Thoracic aorta (tissue), 2 donors: ENCODE measurements around the gene UGT1A6. TPM values are rescaled to one million over a fixed set of nuclear protein-coding genes. Genes with fewer than 3 reads are reported as not detected.

Source experiments
- ATAC-seq: fragments of 150-250 bp; one replicate; pipeline ENCODE4 v1.8.0; 2017; ENCODE audit warnings: low read depth; ENCODE audit not compliant: insufficient number of reproducible peaks, low FRiP score
- DNase-seq: peaks from one replicate; pipeline ENCODE4 v3.0.0-alpha.2; 2020; ENCODE audit warnings: low spot score
- H3K27ac ChIP-seq, 2 donors: fragments of 200-600 bp; sonication (generic); 1 replicate in 1 of 2; 2 replicates in 1 of 2; pipeline ENCODE4 v1.5.1; 2016; ENCODE audit warnings: mild to moderate bottlenecking in 2 of 2, moderate library complexity in 2 of 2
- H3K27me3 ChIP-seq: fragments of 200-600 bp; sonication (generic); replicated peaks from 2 replicates; pipeline ENCODE4 v1.6.0; 2016; ENCODE audit warnings: mild to moderate bottlenecking; ENCODE audit not compliant: insufficient read depth
- H3K36me3 ChIP-seq: fragments of 200-600 bp; sonication (generic); one replicate; pipeline ENCODE4 v1.5.1; 2016
- H3K4me1 ChIP-seq, 2 donors: fragments of 200-600 bp; sonication (generic); 1 replicate in 1 of 2; 2 replicates in 1 of 2; pipeline versions ENCODE4 v1.5.1 to v1.6.0; 2016; ENCODE audit warnings: low read depth in 2 of 2, mild to moderate bottlenecking in 1 of 2; ENCODE audit not compliant: control insufficient read depth in 1 of 2
- H3K4me3 ChIP-seq: fragments of 200-600 bp; sonication (generic); 2 replicates; pipeline ENCODE4 v1.5.1; 2016; ENCODE audit warnings: mild to moderate bottlenecking
- H3K9me3 ChIP-seq: fragments of 200-600 bp; sonication (generic); 2 replicates; pipeline ENCODE4 v1.5.1; 2016
- CTCF ChIP-seq: fragments of 200-600 bp; sonication (generic); IDR thresholded peaks from one replicate; pipeline ENCODE4 v1.5.1; 2019; ENCODE audit warnings: antibody characterized with exemption
- total RNA-seq, 2 donors: library from RNA; depleted of rRNA; stranded (reverse); fragments of >200 nt; gene quantifications; one replicate each; pipeline versions ENCODE4 v1.1.0 to v1.2.3, GENCODE V29; 2016

The UGT1A6 gene
- total RNA-seq, 2 donors from 2014 or later, result not detected

DNA sequence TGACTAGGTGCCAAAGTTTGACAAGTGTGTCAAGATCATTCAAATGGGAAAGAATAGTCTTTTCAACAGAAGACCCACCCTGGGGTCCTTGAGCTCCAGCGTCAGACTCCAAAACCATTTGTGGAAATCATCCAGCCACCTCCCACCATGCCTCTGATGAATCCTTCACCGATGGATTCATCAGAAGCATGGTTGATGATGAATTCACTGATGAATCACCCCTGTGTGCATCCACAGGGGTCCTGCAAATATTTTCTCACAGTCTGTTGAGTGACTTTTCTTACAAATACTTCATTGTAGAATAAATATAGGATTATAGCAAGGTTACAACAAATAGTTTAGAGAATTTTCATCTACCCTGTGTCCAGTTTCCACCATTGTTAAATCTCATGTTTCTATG is 16.6 kb upstream of the UGT1A6 start:
- Histone ChIP-seq H3K9me3 (no peaks in the 10 kb centered on the region), H3K4me3 (no peak overlapping the region), H3K4me1 (no peaks in the 10 kb centered on the region), H3K36me3 (no peaks in the 10 kb centered on the region), H3K27ac (no peak overlapping the region), H3K27me3 (no peaks in the 10 kb centered on the region)
- TF ChIP-seq CTCF, result no peak
- DNase-seq (no peak), ATAC-seq (no peak)

DNA sequence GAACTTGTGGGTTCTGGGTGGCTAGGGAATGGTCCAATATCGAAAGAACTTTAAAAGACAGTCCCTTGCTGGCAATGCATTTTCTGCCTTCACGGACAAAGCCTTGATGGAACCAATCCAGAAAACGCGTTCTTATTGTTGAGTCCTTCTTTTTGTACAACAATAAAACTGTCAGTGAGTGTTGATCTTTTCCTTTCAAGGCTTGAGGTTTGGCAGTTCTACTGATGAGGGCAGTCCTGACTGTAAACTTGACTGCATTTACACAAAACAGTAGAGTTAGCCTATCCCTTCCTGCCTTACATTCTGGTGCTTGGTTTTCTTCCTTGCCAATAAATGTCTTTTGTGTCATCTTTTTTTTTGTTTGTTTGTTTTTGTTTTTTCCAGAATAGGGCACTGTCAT is 13.5 kb upstream of the UGT1A6 start:
- Histone ChIP-seq H3K27ac (no peak overlapping the region), H3K4me1 (no peaks in the 10 kb centered on the region), H3K9me3 (no peaks in the 10 kb centered on the region), H3K4me3 (no peak overlapping the region), H3K27me3 (no peaks in the 10 kb centered on the region), H3K36me3 (no peaks in the 10 kb centered on the region)
- TF ChIP-seq CTCF, result no peak
- DNase-seq, result no peak
- ATAC-seq, result no peak

GRCh38 chr2:233680361-233681045 is 12.2 kb upstream of the UGT1A6 start:
- Histone ChIP-seq H3K4me3 (no peak overlapping the region), H3K36me3 (no peaks in the 10 kb centered on the region), H3K9me3 (no peaks in the 10 kb centered on the region), H3K27me3 (no peaks in the 10 kb centered on the region), H3K4me1 (no peaks in the 10 kb centered on the region), H3K27ac (no peak overlapping the region)
- DNase-seq (no peak), ATAC-seq (no peak)
- no peak for TF ChIP-seq CTCF

- ATAC-seq, result no peak
- no peak for TF ChIP-seq CTCF
- no peaks in the 10 kb centered on the region for H3K27me3 ChIP-seq
Measured at GRCh38 chr2:233681521-233682099, 11.1 kb upstream of the UGT1A6 start, which contains the start of gene UGT1A7. UGT1A7 (plus strand) TSS chr2:233681901; CDS start chr2:233681938, 37 bp downstream.

DNA sequence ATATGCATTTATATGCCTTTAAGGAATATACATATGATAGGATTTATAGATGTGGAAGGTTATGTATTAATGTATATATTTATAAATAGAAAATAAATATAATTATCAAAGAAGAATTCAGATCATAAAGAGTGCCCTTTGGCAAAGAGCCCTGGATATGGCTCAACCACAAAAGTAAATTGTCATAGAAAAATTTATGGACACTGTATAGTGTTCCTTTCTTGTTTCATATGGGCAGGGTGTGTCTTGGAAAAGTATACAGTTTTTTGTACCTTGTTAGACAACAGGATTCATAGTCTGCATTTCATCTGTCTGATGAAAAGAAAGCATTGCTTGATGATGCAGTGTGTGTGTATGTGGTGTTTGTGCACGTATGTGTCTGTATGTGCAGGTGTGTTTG is 8.1 kb upstream of the UGT1A6 start:
- no peaks in the 10 kb centered on the region for H3K36me3 ChIP-seq
- no peaks in the 10 kb centered on the region for H3K9me3 ChIP-seq
- H3K4me3 ChIP-seq, result no peak overlapping the region
- no peaks in the 10 kb centered on the region for H3K4me1 ChIP-seq
- DNase-seq (no peak), ATAC-seq (no peak)
- no peak for TF ChIP-seq CTCF
- no peak overlapping the region for H3K27ac ChIP-seq
- H3K27me3 ChIP-seq, result no peaks in the 10 kb centered on the region

More at GRCh38 chr2:233681521-233682099, 11.1 kb upstream of the UGT1A6 start, which contains the start of gene UGT1A7:
- H3K27ac ChIP-seq, result no peak within 1 kb of the TSS
- H3K9me3 ChIP-seq, result no peaks in the 10 kb centered on the region
- no peak for DNase-seq
- H3K36me3 ChIP-seq, result no peaks in the 10 kb centered on the region
- no peaks in the 10 kb centered on the region for H3K4me1 ChIP-seq
- H3K4me3 ChIP-seq, result no peak within 1 kb of the TSS
